HCT116 (cell line): ENCODE measurements around the gene ATPAF1. TPM values are rescaled to one million over a fixed set of nuclear protein-coding genes. Genes with fewer than 3 reads are reported as not detected.

Experiments used
- ATAC-seq: fragments of 200-7000 bp; cut with Tn5 transposase; 2 replicates; pipeline ENCODE4 v1.9.1; 2020; ENCODE audit warnings: mild to moderate bottlenecking, moderate library complexity
- BruUV-seq: library from RNA; stranded (reverse); fragments of 400-500 nt; replicated peaks from 2 replicates; lab custom pipeline; 2021; lab: Mats Ljungman, UMichigan
- CTCF ChIA-PET: fragments of 300-600 bp; sonication (Branson Sonifier 250); formaldehyde crosslinking; loops from one replicate; lab custom pipeline; 2021; ENCODE audit warnings: antibody characterized with exemption; lab: Charles Lee
- POLR2A ChIA-PET: fragments of 300-600, 350-600 bp; sonication (Branson Sonifier 250); formaldehyde crosslinking; loops from one replicate; lab custom pipeline; 2021; ENCODE audit warnings: antibody characterized with exemption; lab: Charles Lee
- RAD21 ChIA-PET, 2 experiments: fragments of 300-600 bp; sonication (Branson Sonifier 250); formaldehyde crosslinking; loops; one replicate each; lab custom pipeline; 2023; ENCODE audit warnings: low total read pairs in 2 of 2; ENCODE audit not compliant: uncharacterized antibody in 2 of 2, unreplicated experiment in 2 of 2, low non-redundant PET in 1 of 2; lab: Charles Lee
- DNase-seq: peaks from one replicate; pipeline ENCODE4 v3.0.0-alpha.2; 2010; ENCODE audit warnings: low read depth, low spot score
- H2AFZ ChIP-seq: fragments of 200-600 bp; shearing (Covaris generic), sonication (generic); 2 replicates; pipeline ENCODE4 v1.6.1; 2017; ENCODE audit warnings: low read depth, mixed run types, mixed read lengths, antibody characterized with exemption, low read length; ENCODE audit not compliant: poor library complexity, severe bottlenecking
- H3K27ac ChIP-seq: 2 replicates; pipeline ENCODE4 v1.5.1; 2012; ENCODE audit warnings: low read depth, low read length
- H3K27me3 ChIP-seq: fragments of 200-600 bp; sonication (generic); 2 replicates; pipeline ENCODE4 v1.6.1; 2016; ENCODE audit warnings: mixed run types, low read length, mixed read lengths; ENCODE audit not compliant: insufficient read depth
- H3K36me3 ChIP-seq, 2 experiments: fragments of 200-500 bp in 1 of 2; fragments of 200-600 bp in 1 of 2; sonication (Bioruptor generic) in 1 of 2; sonication (generic) in 1 of 2; 2 replicates each; pipeline versions ENCODE4 v1.5.1 to v1.6.1; 2014 to 2016; ENCODE audit warnings: low read length in 2 of 2, inconsistent platforms in 1 of 2, mixed read lengths in 1 of 2, mixed run types in 1 of 2; ENCODE audit not compliant: insufficient read depth in 2 of 2, control insufficient read depth in 1 of 2
- H3K4me1 ChIP-seq, 2 experiments: fragments of 200-600 bp in 1 of 2; sonication (generic) in 1 of 2; 2 replicates each; pipeline versions ENCODE4 v1.5.1 to v1.6.1; 2012 to 2017; ENCODE audit warnings: low read length in 2 of 2, inconsistent platforms in 1 of 2, mild to moderate bottlenecking in 1 of 2, mixed read lengths in 1 of 2, mixed run types in 1 of 2, moderate library complexity in 1 of 2; ENCODE audit not compliant: insufficient read depth in 2 of 2, control insufficient read depth in 1 of 2
- H3K4me2 ChIP-seq: fragments of 200-600 bp; sonication (generic); 2 replicates; pipeline ENCODE4 v1.6.1; 2017; ENCODE audit warnings: mixed run types, low read length, mixed read lengths
- H3K4me3 ChIP-seq, 2 experiments: fragments of 200-600 bp in 1 of 2; sonication (generic) in 1 of 2; replicated peaks in 1 of 2; 2 replicates each; pipeline ENCODE4 v1.5.1; 2011 to 2016; ENCODE audit warnings: low read length in 2 of 2, control low read depth in 1 of 2, low read depth in 1 of 2, mild to moderate bottlenecking in 1 of 2, mixed read lengths in 1 of 2, mixed run types in 1 of 2
- H3K79me2 ChIP-seq: fragments of 200-600 bp; sonication (generic); 2 replicates; pipeline ENCODE4 v1.6.1; 2017; ENCODE audit warnings: mild to moderate bottlenecking, mixed run types, low read length, moderate library complexity, mixed read lengths; ENCODE audit not compliant: insufficient read depth
- H3K9ac ChIP-seq: fragments of 200-600 bp; sonication (generic); 2 replicates; pipeline ENCODE4 v1.6.1; 2016; ENCODE audit warnings: low read length, mixed read lengths
- H3K9me2 ChIP-seq: fragments of 200-600 bp; sonication (generic), shearing (Covaris generic); 2 replicates; pipeline ENCODE4 v1.6.1; 2017; ENCODE audit warnings: mixed run types, mild to moderate bottlenecking, moderate library complexity; ENCODE audit not compliant: insufficient read depth
- H3K9me3 ChIP-seq, 2 experiments: fragments of 200-500 bp in 1 of 2; fragments of 200-600 bp in 1 of 2; sonication (Bioruptor generic) in 1 of 2; sonication (generic) in 1 of 2; 2 replicates each; pipeline ENCODE4 v1.6.1; 2014 to 2017; ENCODE audit warnings: low read length in 2 of 2, mixed read lengths in 2 of 2, inconsistent platforms in 1 of 2, low read depth in 1 of 2, mild to moderate bottlenecking in 1 of 2, mixed run types in 1 of 2, moderate library complexity in 1 of 2; ENCODE audit not compliant: control insufficient read depth in 1 of 2, insufficient read depth in 1 of 2
- H4K20me1 ChIP-seq: fragments of 200-600 bp; sonication (generic), shearing (Covaris generic); 2 replicates; pipeline ENCODE4 v1.6.1; 2017; ENCODE audit warnings: mixed run types, mild to moderate bottlenecking, moderate library complexity; ENCODE audit not compliant: insufficient read depth
- CBX3 ChIP-seq: IDR thresholded peaks from 2 replicates; pipeline ENCODE4 v1.6.1; 2012; ENCODE audit warnings: low read depth
- CEBPB ChIP-seq: IDR thresholded peaks from 2 replicates; pipeline ENCODE4 v1.6.1; 2012; ENCODE audit warnings: low read depth
- CTCF ChIP-seq, 3 experiments: fragments of 200-600 bp in 1 of 3; sonication (generic) in 1 of 3; IDR thresholded peaks in 2 of 3; conservative IDR thresholded peaks in 1 of 3; 2 replicates each; pipeline ENCODE4 v1.5.1; 2012 to 2017; ENCODE audit warnings: low read depth in 2 of 3, low read length in 2 of 3, antibody characterized with exemption in 1 of 3, borderline replicate concordance in 1 of 3, control low read depth in 1 of 3, mild to moderate bottlenecking in 1 of 3, mixed read lengths in 1 of 3, mixed run types in 1 of 3, moderate library complexity in 1 of 3; ENCODE audit not compliant: insufficient read depth in 1 of 3
- EGR1 ChIP-seq: IDR thresholded peaks from 2 replicates; pipeline ENCODE4 v1.6.1; 2012; ENCODE audit warnings: low read depth
- EZH2 ChIP-seq: fragments of 200-600 bp; sonication (generic); IDR thresholded peaks from 2 replicates; pipeline ENCODE4 v1.6.1; 2017; ENCODE audit warnings: antibody characterized with exemption, mixed run types
- FOSL1 ChIP-seq: IDR thresholded peaks from 2 replicates; pipeline ENCODE4 v1.6.1; 2012; ENCODE audit warnings: low read depth
- MAX ChIP-seq: IDR thresholded peaks from 2 replicates; pipeline ENCODE4 v1.6.1; 2012
- POLR2A ChIP-seq: IDR thresholded peaks from 2 replicates; pipeline ENCODE4 v1.7.0; 2011; ENCODE audit warnings: borderline replicate concordance; ENCODE audit not compliant: insufficient read depth, insufficient read length; ENCODE audit errors: extremely low read depth
- POLR2AphosphoS5 ChIP-seq: IDR thresholded peaks from 2 replicates; pipeline ENCODE4 v1.6.1; 2011; ENCODE audit warnings: mild to moderate bottlenecking, low read depth, low read length, moderate library complexity
- RAD21 ChIP-seq: IDR thresholded peaks from 2 replicates; pipeline ENCODE4 v1.6.1; 2012; ENCODE audit warnings: low read depth, mild to moderate bottlenecking
- REST ChIP-seq: IDR thresholded peaks from 2 replicates; pipeline ENCODE4 v1.6.1; 2012; ENCODE audit warnings: low read depth
- SIN3A ChIP-seq: IDR thresholded peaks from 2 replicates; pipeline ENCODE4 v1.6.1; 2012; ENCODE audit warnings: low read depth
- TCF7L2 ChIP-seq: IDR thresholded peaks from 2 replicates; pipeline ENCODE4 v1.7.0; 2011; ENCODE audit warnings: borderline replicate concordance, inconsistent platforms; ENCODE audit not compliant: insufficient read depth, insufficient read length; ENCODE audit errors: extremely low read depth
- YY1 ChIP-seq: IDR thresholded peaks from 2 replicates; pipeline ENCODE4 v1.6.1; 2011; ENCODE audit warnings: low read length, low read depth, moderate library complexity, mild to moderate bottlenecking; ENCODE audit not compliant: insufficient replicate concordance; ENCODE audit errors: extremely low read depth
- ZNF274 ChIP-seq: fragments of 200-500 bp; sonication (Bioruptor generic); IDR thresholded peaks from 2 replicates; pipeline ENCODE4 v1.6.1; 2014; ENCODE audit warnings: mild to moderate bottlenecking, low read depth, low read length, inconsistent platforms
- intact Hi-C: fragments of 100-400 bp; cut with micrococcal nuclease; formaldehyde crosslinking; loops from 2 replicates; pipeline ENCODE4 v1.10.0; 2022
- total RNA-seq: library from RNA; stranded (reverse); gene quantifications from one replicate; pipeline ENCODE4 v1.2.1, GENCODE V29; 2021; ENCODE audit not compliant: unreplicated experiment

The ATPAF1 gene
- total RNA-seq, 1 experiment from 2014 or later: 35.5 TPM

- no peaks in the 10 kb centered on the region for H3K9me2 ChIP-seq
- intact Hi-C loops: no loop called here
- no peaks in the 10 kb centered on the region for H3K27me3 ChIP-seq
- ChIA-PET CTCF (no interaction called here), RAD21 (no interaction called here), POLR2A (no interaction called here)
- no peaks in the 10 kb centered on the region for H3K9me3 ChIP-seq
- no peak overlapping the region for H3K27ac ChIP-seq
- no peaks in the 10 kb centered on the region for H3K79me2 ChIP-seq
- DNase-seq (no peak), ATAC-seq (peak; percentile 42; the same call in 1 of the 2 replicates)
- H2AFZ ChIP-seq: no peak overlapping the region
- H3K4me1 ChIP-seq: peaks cover 0 to 6% of the 10 kb centered on the region in 2 experiments; a peak in 2 of 4 replicates
- H3K9ac ChIP-seq: no peak overlapping the region
- no peaks in the 10 kb centered on the region for H4K20me1 ChIP-seq
- peaks cover 0 to 4% of the 10 kb centered on the region in 2 experiments; a peak in 1 of 4 replicates for H3K36me3 ChIP-seq
- TF ChIP-seq SIN3A (no peak), CEBPB (no peak), MAX (no peak), REST (no peak), EZH2 (no peak), TCF7L2 (no peak), POLR2AphosphoS5 (no peak), CTCF (IDR thresholded peaks at IDR 0.05 in 2 of 3, conservative IDR thresholded peaks at IDR 0.05 in 1 of 3; ENCODE audit: borderline replicate concordance in 1 of 3, insufficient read depth in 1 of 3, low read depth in 2 of 3, low read length in 2 of 3) (no peak), RAD21 (no peak), FOSL1 (no peak), ZNF274 (no peak), EGR1 (no peak), YY1 (no peak), CBX3 (no peak), POLR2A (no peak)
- BruUV-seq: no TSS peak
- no peak overlapping the region for H3K4me3 ChIP-seq
- H3K4me2 ChIP-seq: no peak overlapping the region; the same call in 1 of the 2 replicates
These were observed 24.8 kb downstream of the ATPAF1 start for GRCh38 chr1:46643368-46643775.
